Left ventricle myocardium superior (tissue), 1 donor: ENCODE measurements around the gene EIF3F. TPM values are rescaled to one million over a fixed set of nuclear protein-coding genes. Genes with fewer than 3 reads are reported as not detected.

Source experiments
- ATAC-seq: fragments of 200-7000 bp; cut with Tn5 transposase; one replicate; pipeline ENCODE4 v1.9.1; 2020; ENCODE audit warnings: mild to moderate bottlenecking, moderate library complexity
- DNase-seq: peaks from one replicate; pipeline ENCODE4 v3.0.0-alpha.2; 2020
- intact Hi-C: fragments of 100-400 bp; cut with micrococcal nuclease; formaldehyde crosslinking; loops from one replicate; pipeline ENCODE4 v1.11.0; 2022
- total RNA-seq: library from RNA; stranded (reverse); fragmentation: NEBNext Ultra II Directional; extraction: Animal tissue kit (Norgen Biotek cat#: 25700); gene quantifications from one replicate; pipeline ENCODE4 v1.2.1, GENCODE V29; 2021
- donor health status: DM: no; HTN: yes; CAD: no; lungs with severe emphysema.

The EIF3F gene
- total RNA-seq, 1 donor from 2014 or later, result 156 TPM

DNA sequence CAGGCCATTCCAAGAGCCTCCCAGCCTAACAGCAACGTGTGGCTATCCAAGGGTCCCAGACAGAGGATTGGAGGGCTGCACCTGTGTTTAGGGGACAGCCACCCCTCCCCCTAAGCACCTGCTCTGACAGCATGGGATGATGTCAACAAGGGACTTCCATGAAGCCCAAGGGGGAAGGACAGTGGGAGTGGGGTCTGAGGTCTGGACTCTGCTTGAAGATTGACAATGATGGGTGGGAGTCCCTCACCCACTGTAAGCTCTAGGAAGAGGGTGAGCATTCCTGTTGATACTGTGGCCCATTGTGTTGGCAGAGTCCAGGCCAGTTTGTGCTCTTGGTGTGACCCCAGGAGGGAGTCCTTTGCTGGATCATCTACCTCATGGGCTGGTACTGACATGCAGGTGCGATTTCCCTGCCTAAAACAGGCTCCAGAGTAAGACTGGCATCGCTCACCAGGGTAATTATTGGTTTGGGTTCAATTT is 47.0 kb downstream of the EIF3F start:
- DNase-seq (no peak), ATAC-seq (no peak)
- intact Hi-C loops, result loop anchor here (5.0 kb wide), 1 partner anchor 38 kb away; no protein-coding TSS in a partner anchor

DNA sequence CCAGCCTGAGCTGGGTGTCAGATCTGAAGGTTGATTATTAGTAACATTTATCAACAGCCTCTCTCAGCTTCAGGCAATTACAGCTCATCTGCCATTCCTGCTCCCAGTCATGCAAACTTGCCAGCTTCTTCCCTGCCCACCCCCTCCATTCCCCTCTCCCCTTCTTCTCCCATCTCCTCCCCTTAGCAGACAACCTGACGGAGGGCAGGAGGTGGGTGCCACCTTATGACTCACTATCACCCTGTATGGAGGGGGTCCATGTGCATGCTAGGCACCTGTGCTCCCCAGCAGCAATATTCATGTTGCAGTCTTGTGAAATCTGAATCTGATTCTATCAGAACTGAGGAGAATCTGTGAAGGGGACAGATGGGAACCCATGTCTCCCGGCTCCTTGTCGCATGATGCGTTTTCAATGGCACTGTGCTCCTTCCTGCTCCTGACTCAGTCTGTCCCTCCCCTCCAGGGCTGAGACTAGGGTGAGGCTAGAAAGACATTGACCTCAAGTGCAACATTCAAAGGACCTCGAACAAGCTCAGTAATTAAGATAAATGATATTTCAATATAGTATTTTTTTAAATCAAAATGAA is 47.6 kb downstream of the EIF3F start:
- no peak for DNase-seq
- no peak for ATAC-seq
- intact Hi-C loops, result loop anchor here (5.0 kb wide), 1 partner anchor 38 kb away; no protein-coding TSS in a partner anchor

DNA sequence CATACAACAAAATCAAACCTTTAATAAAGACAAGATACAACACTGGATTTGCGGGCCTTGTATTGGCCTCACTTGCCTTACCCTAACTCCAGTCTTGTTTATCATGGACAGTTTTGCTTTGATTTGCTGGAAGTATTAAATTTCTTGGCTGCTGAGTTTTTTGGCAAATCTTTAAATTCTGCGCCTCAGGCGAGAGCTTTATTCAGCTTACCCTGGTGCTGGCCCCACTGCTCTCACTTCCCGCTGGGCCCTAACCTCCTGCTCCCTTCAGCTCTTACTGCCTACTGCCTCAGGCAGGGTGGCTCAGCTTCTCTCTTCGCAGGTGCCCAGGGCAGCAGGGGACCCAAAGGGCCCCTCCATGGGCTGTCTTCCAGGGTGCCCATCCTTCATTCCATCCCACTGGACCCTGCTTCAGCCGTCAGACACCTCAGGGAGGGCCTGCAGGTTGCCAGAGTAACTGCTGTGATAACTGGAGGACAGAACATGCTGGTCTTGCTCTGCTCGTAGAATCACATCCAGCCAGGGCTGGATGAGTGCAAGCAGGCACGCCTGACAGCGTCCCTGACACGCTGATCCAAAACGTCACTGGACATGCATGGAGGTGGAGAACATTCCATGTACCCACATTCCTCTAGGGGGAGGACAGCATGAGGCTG is 48.2 kb downstream of the EIF3F start:
- DNase-seq (peak; percentile 77), ATAC-seq (peak; percentile 83)
- intact Hi-C loops, result no loop called here

DNA sequence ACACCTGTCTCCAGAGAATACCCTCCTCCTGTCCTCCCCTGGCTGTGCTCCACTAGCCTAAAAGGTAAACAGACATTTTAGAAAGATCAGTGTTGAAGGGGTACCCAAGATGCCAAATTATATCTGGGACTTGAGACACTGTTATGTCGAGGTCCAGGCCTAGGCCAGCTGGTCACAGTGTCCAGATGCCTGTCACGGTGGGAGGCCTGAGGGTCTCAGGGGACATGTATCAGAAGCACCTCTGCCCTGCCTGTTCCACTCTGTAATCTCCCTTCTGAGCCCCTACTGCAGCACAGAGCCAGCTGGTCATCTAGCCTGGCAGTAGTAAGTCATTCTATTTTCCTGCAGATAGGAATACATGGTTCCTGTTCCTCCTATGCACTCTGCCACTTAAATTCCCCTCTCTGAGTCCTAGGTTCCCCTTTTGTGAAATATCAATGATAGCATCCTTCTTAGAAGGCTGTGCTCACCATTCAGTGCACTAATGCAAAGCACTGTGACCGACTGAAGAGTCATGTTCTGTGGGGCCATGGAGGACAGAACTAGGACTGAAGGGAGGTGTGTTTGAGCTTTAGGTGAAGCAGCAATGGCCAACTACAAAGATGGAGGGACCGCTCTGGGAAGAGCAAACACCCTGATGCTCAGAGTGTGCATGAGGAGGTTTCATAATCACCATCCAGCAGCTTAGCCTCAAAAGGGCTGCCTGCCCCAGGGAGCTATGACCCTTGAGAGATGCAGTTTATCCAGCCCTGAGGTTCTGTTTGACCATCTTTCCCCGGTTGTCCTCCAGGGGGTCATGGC is 49.1 kb downstream of the EIF3F start:
- no peak for DNase-seq
- peak; percentile 1 for ATAC-seq
- intact Hi-C loops, result no loop called here

DNA sequence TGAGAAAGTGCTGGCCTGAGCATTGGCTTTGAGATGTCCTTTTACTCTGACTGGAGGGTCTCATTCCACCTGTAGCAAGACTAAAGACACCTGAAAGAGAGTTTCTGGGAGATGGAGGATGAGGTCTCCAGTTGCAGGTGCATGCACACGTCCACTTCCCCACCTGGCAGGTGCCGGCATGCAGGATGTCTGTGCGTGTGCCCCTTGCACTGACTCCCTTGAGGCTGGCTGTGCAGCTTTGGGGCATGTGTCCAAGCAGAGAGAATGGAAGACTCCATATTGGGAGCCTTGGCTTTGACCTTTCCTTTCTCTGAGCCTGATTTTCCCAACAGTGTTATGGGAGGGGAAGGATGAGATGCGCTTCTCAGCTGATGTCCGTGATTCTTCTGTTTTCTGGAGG is 49.8 kb downstream of the EIF3F start:
- ATAC-seq, result no peak
- intact Hi-C loops, result no loop called here
- no peak for DNase-seq

DNA sequence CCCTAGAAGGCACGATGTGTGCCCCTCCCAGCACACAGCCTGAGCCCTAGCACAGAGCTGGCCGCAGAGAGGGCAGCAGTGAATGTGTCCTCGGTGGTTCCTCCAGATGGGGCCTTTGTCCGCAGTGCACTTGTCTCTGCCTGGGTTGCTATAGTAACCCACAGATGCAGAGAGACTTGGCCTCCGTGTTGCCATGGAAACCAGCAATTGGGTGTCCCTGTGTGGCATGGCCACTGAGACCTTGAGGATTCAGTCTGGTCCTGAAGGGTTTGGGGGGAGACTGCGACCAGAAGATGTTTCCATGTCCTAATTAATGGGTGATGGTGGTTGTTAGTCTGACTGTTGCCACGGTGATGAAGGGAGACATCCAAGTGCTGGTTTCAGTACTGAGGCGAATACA is 51.3 kb downstream of the EIF3F start:
- DNase-seq (peak; percentile 15), ATAC-seq (no peak)
- intact Hi-C loops, result no loop called here

DNA sequence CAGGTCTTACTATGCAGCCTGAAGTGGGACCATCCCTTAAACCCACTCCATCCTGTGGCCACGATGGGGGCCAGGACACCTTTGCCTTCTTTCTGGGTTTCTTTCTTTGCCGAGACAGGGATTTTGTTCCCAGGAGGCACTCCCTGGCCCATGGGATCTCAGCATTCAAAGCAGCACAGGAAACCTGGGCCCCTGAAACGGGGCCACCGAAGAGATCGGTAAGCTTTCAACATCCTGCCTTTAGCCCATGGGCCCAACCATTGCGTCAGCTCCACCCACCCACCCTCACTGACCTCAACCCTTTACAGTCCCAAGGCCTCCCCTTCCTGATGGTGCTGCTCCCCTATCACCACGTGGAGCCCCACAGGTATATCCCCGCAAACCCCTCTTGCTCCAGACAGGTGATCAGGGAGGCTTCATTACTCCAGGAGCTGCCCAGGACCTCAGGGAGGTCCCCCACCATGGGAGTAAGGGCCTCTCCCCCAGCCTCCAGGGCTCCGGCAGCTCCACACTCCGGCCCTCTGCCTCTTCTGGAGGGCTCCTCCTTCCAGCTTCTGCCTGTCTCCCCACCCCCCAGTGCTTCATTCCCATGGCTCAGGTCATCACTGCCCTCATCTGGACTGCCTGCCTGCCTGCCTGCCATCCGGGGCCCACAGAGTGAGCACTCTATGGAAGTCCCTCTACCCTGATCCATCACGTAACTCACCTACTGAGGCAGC is 51.8 kb downstream of the EIF3F start:
- intact Hi-C loops, result no loop called here
- no peak for ATAC-seq
- DNase-seq, result no peak

DNA sequence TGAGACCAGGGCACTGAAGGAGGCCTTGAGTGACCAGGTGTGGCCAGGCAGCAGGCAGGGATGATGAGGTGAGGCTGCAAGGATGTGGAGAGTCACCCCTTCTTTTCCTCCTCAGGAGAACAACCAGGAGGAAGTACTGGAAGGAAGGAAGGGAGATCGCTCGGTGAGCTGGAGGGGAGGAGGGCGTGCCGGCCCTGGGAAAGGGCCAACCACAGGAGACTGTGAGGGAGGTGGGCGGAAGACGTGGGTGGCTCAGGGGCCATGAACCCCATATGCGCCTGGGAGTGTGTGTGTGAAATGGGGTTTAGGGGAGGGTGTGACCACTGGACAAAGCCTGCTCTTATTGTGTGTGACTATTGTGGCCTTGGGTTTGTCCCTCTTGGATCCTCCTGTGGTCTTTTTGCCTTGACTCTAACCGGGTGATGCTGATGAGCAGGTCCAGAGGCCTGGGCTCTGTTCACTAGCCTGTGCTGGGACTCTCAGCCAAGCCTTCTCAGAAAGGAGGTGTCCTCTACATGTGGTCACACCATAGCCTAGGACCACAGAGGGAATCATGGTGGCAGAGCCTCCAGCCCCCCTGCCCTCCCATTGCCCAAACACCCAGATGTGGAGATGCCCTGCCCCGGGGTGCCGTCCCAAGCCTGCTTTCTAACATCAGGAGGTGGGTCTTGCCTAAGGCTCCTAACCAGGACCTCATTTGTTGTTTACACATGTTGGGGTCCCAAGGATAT is 52.6 kb downstream of the EIF3F start:
- ATAC-seq (no peak), DNase-seq (no peak)
- intact Hi-C loops, result no loop called here

DNA sequence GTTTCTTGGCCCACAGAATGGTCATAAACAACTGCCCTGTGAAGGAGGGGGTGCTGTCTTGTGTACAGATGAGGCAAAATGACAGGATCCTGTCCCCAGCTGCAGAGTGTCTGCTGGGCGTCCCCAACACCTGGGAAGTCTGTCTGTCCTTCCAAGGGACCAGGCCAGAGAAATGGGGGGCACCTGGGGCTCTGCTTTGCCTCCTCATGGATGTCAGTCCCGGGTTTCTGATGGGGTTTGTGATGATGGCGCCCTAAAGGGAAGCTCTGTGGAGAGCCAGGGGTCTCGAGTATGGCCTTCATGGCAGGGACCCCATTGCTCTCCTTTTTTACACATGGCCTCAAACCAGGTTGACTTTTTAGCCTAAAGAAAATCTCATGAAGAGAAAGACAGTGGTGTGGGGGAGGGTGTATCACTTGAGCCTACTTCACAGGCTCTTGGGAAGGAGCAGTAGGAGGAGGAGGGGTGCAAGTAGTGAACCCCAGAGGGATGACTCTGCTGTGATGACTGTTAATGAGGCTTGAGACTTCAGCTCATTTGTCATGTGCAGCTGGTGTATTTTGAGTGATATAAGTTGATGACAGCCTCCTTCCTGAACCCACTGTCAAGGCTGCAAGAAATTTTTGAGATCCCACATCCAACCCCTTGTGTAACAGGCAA is 53.3 kb downstream of the EIF3F start:
- DNase-seq, result no peak
- intact Hi-C loops, result no loop called here

DNA sequence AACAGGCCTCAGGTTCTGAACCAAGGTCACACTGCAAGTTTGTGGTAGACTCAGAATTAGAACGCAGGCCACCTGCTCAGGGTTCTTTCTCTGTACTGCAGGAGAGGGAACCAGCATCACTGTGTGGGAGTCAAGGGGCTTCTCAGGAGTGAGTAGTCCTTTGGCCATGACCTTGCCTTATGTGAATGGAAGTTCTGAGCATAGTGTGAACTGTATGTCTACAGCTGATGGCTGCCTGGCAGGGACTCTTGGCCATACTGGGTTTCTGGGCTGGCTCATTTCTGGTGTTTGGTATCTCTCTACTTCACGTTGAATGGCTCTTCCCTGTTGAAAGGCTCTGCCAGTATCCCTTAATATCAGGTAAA is 53.8 kb downstream of the EIF3F start:
- ATAC-seq (no peak), DNase-seq (no peak)
- intact Hi-C loops, result no loop called here

More for the DNA sequence above, 53.3 kb downstream of the EIF3F start:
- ATAC-seq, result no peak

DNA sequence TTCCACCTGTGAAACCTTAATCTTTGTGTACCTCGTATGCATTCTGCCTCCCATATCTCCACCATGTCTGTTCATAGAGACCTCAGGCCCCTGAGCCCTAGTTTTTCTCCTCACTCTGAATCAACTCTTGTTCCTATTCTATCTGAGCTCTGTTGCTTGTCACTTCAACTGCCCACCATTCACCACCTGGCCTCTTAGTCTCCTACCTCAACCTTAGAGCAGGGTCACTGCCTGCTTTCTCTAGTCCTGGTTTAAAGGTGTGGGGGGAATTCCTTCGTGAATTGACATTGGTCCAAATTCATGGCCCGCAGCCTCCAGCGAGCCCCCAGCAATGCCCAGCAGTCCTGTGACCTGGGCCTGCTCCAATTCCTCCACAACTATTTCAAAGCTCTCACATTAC is 54.4 kb downstream of the EIF3F start:
- intact Hi-C loops, result no loop called here
- no peak for DNase-seq
- no peak for ATAC-seq

DNA sequence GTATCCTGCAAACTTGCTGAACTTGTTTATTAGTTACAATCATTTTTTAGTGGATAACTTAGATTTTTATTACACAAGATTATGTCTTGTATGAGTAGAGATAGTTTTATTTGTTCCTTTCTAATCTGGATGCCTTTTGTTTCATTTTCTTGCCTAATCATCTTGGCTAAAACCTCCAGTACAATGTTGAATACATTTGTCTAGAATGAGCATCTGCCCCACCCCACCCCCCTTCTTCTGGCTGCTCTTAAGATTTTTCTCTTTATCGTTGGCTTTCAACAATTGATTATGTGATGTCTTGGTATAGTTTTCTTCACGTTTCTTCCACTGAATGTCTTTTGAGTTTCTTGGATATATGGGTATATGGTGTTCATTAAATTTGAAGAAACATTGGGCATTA is 56.6 kb downstream of the EIF3F start:
- intact Hi-C loops, result no loop called here
- DNase-seq (no peak), ATAC-seq (no peak)

DNA sequence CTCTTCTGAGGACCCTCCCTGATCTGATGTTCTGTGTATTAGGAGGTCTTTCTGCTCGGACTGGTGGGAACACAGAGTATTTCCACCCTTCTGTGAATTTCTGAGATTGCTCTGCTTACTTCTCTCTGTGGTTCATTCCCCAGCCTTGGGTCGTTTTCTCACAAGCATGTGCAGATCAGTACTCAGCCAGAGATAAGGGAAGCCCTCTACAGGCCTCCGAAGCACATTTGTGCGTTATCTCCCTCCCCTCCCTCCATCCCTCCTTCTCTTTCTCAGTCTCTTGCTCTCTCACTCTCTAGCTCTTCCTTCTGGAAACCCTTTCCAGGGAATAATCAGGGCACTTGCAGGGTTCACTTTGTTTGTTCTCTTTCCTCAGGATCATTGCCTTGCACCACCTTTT is 58.7 kb downstream of the EIF3F start:
- DNase-seq, result no peak
- intact Hi-C loops, result no loop called here
- peak; percentile 11 for ATAC-seq

DNA sequence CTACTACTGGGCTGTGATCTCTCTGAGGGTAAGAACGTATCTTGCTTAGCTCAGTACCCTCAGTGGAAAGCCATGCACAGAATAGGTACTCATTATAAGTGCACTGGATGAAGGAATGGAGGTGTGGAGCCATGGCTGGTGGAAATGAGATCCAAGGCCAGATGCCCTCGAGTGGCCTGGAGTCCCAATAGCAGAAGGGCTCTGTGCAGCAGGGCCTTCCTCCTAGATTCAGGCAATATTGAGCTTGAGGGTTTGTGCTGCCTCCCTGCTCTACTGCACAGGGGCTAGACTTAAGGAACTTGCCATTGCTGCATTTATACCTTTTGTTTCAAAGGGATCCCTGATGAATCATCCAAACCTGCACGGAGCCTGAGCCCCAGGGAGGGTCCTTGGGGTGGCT is 60.2 kb downstream of the EIF3F start:
- DNase-seq (no peak), ATAC-seq (no peak)
- intact Hi-C loops, result no loop called here

DNA sequence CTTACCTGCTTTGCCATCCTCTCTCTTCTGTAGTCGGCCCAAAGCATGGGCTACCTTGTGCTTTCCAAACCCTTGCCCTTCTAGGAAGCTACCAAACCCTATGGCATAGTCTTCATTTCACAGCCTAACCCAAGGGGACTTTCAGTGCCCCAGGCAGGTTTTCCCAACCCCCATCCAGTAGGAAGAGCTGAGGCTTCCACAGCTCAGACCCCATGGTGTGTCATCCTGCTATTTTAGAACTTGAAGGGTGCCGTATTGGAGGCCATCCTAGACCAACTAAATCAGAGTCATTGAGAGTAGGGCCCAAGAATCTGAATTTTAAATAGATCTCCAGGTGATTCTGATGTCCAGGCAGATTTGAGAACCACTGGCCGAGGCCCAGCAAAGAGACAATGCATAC is 61.9 kb downstream of the EIF3F start:
- intact Hi-C loops, result no loop called here
- DNase-seq (no peak), ATAC-seq (peak; percentile 65)
